HG02623 (cell line): ENCODE data around the gene TNIK.
"Not testable (repeated sequence)": the region's sequence is repeated elsewhere in the genome, so short reads cannot be mapped to it uniquely, and the experiment has no call there.

Experiments
- ATAC-seq: cut with Tn5 transposase; IDR thresholded peaks from one replicate; pipeline ENCODE4 v1.9.1; 2021; ENCODE audit warnings: moderate library complexity; ENCODE audit not compliant: unreplicated experiment

TNIK gene

DNA sequence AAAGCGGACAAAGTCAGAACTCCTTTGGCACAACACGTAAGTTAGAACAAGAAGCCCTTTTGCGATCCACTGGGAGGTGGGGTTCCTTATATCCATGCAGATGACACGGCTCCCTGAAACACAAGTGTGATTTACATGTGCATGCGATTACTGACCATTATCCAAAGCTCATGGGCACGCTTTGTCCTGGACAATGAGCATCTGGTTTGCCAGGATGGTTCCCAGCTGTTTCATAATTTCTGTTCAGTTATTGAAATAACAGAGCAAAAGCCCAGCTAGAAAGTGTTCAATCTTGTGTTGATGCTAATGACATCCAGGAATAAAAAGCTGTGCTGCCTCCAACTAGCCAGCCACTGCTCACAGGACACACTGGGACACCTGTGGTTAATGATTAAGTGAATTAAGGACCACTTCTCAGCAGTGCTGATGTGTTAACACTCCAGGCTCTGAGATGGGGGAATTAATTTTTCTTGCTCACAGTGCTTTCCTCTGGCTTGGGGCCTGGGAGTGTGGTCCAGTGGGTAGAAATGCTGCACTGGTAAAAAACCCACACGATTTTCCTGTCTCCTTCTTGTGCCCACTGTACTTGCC is 310.6 kb downstream of the TNIK start:
- ATAC-seq: no peak

DNA sequence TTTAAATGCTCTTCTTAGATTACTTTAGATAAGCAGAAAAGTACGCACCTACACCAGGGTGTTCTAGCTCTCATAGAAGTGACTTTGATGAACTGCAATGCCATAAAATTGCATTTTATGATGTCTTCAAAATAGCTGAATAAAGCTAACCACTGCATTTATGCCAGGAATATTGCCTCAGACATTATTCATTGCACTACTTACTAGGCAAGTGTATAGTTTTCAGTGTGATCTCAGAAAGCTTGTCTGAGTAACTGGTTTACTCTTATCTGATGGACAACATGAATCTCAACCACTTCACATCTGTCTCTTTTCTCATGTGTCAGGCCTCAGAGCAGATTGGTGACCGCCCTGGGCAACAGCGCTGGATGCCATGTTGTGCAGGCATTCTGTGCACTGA is 314.4 kb downstream of the TNIK start:
- ATAC-seq: no peak

DNA sequence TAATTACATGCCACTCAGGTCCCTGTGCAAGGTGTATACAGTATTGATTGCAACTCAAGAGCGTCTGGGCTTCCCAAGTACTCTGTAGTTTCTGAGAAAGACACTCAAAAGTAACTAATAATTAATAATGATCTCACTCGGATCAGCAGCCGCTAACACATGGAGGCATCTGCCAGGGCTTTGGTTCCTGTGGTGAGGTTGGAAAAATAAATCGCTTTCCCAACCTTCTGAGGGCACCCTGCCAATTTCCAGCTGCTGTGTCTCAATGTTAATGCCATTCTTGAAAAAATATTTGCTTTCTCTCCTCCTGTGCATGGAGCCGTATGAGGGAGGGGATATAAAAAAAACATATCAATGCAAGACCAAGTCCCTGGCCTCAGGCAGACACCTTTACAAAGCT is 317.2 kb downstream of the TNIK start:
- ATAC-seq: no peak

DNA sequence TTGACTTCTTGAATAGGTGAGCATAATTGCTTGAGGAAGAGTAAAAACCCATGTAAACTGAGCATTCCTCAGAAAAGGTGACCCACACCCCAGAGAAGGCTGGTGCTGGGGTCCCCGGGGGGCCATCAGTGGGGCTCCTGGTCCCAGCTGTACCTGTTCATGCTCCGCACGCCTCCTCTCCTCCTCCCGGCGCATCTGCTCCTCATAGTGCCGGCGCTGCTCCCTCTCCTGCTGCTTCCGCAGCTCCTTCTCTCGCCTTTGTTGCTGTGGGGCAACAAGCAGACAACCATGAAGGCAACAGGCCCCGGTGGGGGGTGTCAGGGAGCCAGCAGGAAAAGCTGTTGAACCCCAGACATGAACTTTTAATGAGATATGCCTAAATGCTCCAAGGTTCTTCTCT is 320.0 kb downstream of the TNIK start:
- no peak for ATAC-seq

DNA sequence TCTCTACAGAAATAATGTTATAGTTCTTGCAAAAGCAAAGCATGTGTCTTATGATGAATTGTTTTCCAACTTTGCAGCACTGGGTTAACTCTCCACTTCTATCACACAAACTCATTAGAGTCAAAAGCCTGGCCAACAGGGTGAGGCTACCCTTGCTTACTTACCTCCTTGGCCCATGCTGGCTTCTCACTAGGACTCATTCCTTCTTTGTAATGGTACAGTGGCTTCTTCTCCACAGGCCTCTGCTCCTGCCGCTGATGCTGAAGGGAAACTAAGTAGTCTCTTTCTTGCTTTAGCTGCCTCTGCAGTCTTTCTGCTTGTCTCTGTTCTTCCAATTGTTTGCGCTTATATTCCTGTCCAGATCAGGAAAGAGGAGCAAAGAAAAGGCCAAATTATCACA is 322.2 kb downstream of the TNIK start:
- ATAC-seq: no peak

DNA sequence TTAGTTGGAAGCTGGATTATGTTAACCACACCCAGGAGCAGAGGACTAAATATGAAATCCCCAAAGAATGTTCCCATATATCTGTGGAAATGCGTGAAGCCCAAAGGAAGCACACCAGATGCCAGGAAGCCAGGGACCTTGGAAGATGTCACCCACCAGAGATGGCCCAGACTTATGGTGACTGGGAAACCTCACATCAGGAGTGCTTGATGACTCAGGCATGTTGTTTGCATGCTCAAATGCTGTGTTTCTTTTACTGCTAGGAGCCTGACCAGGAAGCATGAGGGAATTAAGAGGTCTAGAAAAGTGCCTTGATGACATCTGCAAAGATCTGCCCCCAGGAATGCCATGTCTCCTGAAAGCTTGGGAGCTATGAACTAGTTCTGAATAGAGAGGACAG is 324.7 kb downstream of the TNIK start:
- ATAC-seq: no peak

DNA sequence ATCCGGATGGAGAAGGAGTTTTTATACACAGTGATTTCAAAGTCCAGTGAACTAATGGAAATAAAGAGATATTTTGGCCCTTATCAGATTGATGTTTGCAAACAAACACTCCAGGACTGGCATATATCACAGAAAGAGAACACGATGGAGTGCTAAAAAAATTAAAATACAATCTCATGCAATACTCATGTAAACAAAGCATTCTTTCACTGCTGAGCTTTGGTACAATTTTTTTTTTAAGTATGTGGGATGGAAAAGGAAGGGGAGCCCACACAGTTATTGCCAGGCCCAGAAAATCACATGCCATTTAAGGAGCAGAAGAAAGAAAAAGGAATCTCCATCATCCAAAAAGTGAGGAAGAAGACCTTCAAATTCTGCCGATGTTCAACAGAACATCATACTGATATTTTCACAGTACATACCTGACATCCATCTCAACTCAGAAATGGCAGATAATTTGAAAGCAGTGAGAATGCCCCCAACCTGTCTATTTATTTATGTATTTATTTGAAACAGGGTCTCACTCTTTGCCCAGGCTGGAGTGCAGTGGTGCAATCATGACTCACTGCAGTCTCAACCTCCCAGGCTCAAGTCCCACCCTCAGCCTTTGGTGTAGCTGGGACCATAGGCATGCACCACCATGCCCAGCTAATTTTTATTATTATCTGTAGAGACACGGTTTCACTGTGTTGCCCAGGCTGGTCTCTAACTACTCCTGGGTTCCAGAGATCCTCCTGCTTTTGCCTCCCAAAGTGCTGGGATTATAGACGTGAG is 326.2 kb downstream of the TNIK start:
- no peak for ATAC-seq

DNA sequence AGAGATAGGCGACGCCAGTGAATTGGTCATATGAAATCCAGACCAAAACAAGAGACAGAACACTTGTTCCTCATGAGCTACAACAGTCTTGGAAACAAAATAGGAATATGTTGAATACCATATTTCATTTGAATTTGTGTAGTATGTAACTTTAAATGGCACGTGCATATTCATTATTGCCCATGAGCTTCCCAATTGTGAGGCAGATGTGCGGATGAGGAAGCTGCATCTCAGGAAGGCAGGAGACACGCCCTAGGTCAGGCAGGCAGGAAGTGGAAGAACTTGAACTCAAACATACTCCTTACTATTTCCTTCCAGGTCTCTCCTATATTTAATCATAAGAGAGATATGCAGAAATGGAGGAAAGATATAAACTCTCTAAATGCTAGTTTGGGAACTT is 326.9 kb downstream of the TNIK start:
- ATAC-seq: no peak

DNA sequence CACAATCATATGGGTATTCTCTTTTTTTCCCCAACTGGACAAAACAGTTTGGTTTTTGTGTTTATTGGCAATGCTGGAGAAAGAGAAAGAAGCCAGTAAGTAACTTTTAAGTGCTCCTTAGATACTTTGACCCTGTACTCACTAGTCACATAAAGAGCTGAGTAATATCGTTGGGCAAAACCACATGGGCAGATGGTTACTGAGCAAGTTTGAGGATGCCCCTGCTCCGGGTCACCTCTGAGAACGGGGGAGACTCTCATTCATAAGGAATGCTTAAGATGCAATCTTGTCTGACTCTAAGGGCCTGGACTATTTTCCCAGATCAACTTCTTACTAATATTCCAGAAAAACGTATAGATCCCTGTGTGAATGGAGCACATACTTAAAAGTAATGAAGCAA is 327.3 kb downstream of the TNIK start:
- ATAC-seq: no peak

DNA sequence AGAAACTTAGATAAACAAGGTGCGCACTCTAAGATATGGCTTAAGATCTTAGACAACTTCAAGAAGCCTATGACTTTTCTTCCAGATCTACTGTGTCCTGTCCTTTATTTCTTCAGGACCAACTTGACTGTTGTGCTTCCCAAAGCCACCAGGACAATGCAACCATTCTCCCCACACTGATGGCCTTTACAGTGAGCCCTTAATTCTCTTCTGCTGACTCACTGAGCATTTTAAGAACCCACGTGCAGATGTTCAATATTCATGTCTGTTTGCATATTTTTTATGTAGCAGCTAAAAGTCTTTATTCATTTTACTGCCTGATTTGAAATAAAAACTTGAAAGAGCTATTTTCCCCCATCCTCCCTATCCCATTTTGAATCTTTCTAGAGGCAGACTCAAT is 330.4 kb downstream of the TNIK start:
- no peak for ATAC-seq

DNA sequence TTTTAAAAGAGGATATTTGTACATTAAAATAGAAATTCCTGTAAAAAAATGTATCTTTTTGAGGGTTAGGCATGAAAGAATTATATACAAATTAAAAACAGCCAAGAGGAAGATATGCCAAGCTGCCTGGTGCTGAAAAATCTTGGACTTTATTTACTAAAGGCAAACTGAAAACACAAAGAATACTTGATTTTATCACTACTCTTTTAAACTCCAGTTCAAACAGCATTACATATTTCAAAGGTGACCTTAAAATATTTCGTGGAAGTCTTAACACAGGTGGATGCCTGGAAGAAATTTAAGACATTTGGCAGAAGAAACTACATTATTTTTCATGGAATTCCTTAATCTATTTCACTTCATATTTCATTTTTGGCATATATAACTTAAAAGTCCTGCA is 332.6 kb downstream of the TNIK start:
- ATAC-seq: no peak

DNA sequence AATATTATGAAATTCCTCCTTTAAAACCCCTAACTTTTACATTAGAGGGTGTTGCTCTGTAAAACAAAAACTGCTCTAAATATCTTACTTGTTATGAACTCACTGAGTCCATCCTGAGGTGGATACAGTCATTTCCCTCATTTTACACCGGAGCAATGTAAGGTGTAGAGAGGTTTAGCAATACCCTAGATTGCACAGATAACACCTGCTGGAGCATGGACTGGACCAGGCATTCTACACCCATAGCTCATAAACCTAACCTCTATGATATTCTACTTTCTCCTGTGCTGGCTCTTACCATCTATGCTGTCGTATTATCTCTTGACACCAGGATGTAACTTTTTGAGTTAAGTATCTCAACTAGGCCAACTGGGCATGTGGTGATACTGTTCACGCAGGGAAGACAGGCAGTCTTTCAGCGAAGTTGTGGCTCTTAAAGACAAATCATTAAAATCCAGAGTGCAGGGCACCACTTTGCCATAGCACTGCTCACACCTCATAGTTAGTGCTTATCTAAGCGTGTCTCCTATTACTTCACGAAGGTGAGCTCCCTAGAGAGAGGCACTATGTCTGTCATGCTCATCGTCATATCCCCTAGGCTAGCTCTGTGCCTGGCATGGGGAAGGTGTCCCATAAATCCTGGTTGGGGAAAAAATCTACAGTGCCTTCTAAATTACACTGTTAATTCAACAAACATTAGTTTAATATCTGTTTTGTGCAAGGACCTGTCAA is 333.6 kb downstream of the TNIK start:
- no peak for ATAC-seq

DNA sequence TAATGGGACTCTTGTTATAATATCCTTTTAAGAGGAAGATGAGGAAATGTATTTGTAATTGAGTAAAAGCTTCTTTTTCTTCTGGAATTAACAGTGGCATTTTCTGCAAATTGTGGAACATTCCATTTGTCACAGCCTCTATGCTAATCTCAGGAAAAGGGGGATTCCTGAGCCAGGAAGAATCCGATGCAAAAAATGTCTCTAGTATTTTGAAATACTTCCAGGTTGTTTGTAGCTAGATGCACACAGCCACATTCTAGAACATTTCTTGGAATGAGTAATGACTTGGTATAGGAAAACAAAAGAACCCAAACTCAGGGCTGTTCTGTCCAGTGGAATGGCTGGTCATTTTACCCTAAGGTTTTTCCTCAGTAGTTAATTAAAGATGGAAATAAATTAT is 335.2 kb downstream of the TNIK start:
- ATAC-seq: no peak

DNA sequence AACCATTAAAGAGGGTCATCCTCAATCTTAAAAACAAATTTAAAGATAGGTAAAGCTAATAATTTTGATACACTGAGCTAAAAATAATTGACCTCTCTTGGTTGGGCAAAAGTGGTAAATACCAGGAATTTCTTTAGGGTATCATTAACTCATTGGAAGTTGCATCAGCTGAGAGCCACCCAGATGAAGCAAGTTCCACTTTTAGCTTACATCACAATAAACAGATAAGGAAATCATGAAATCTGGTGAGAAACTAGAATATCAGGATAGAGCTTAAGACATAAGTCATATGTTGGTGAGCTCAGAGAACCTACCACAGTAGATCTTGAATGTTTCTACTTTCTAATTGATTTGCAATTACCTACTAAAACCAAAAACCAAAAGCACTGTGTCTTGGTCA is 336.3 kb downstream of the TNIK start:
- ATAC-seq: no peak

DNA sequence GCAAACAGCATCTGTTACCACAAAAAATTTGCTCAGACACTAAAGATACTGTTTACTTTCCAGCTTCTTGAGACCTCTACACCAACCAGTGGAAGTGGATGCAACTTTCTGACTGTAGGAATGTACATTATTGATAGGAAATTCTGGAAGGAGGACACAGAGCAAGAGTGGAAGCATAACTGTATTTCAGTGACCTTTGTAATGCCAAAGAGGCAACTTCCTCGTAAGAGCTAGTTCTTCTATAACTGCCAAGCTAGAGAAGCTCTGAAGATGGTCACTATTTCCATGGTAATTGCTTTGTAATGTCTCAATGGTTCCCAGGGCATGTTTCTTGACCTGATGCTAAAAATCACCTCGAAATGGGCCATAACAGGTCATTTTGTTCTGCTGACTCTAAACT is 337.3 kb downstream of the TNIK start:
- ATAC-seq: no peak

DNA sequence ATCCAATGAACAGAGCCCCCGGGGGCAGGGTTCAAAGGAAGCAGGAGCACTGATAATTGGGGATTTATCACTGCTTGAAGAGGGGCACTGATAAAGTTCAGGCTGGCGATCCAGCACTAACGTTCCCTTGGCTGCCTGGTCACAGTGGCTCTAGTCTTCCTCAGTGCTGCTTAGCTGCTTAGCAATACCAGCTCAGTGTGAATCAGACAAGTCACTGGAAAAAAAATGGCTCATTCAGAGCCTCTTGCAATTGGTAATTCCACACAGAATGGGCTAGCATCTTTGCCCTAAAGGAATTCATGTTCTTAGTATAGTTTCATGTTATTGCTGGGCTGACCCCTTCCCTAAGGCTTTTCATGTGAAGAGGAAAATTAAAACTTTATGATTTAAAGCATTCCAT is 338.0 kb downstream of the TNIK start:
- ATAC-seq: no peak

DNA sequence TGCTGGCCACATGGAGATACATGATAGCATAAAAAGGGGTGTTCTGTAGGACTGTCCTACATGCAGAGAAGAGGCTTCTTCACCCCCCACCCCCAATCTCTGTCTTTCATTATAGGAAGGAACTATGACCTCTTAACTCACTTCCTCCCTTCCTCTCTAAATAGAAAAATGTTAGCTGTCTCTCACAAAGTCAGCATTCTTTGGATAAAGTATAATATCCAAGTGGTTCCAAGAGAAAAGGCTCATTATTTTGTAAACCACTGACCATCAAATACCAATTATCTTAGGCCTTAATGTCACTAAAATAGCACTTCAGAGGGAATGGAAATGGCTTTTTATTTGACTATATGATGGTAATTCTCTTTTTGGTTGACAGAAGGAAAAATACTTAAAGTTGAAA is 338.4 kb downstream of the TNIK start:
- ATAC-seq: no peak

DNA sequence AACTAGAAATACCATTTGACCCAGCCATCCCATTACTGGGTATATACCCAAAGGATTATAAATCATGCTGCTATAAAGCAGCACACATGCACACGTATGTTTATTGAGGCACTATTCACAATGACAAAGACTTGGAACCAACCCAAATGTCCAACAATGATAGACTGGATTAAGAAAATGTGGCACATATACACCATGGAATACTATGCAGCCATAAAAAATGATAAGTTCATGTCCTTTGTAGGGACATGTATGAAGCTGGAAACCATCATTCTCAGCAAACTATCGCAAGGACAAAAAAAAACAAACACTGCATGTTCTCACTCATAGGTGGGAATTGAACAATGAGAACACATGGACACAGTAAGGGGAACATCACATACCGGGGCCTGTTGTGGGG is 340.8 kb downstream of the TNIK start:
- not testable (repeated sequence) for ATAC-seq

DNA sequence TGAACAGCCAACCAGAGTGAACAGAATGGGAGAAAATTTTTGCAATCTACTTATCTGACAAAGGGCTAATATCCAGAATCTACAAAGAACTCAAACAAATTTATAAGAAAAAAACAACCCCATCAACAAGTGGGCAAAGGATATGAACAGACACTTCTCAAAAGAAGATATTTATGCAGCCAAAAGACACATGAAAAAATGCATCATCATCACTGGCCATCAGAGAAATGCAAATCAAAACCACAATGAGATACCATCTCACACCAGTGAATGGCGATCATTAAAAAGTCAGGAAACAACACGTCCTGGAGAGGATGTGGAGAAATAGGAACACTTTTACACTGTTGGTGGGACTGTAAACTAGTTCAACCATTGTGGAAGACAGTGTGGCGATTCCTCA is 341.2 kb downstream of the TNIK start:
- not testable (repeated sequence) for ATAC-seq

DNA sequence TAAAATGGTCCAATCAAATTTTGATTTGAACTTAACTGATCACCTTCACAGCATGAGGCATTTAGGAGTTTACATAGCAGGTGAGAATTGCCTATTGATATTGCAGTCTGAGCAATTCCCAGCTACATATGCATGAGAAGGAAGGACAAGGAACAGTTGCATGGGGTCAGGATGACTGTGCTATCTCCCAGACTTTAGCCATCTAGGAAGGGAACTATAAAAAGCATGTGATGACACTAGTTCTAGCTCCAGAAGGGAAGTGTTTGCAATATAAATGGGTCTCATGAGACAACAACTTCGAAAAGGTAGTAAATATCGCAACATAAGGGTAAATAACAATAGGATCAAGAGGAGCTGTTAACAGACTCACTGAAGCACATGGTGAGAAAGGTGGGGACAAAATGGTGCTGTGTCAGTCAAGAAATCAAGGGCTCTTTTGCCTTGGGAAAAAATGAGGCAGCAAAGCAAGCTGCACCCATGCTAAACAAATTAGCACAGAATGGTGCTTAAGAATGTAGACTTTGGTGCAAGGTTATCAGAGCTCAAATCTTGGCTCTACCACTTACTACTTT is 343.3 kb downstream of the TNIK start:
- no peak for ATAC-seq

DNA sequence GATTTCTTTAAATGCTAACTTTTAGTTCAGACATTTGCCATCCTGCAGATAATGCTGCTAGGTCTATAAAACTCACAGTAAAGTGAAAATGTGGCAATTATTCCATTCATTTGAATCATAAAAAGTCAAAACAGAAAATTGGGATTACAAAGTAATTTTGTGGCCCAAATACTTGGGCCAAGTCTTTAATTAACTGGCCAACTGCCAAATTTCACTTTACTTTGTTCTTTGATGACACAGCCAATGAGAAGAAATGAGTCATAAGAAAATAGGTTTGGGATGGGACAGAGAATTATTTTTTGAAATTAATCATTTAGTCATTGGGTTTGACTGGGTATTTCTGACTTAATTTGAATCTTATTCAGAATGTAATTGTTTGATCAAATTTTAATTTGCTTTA is 343.8 kb downstream of the TNIK start:
- no peak for ATAC-seq

DNA sequence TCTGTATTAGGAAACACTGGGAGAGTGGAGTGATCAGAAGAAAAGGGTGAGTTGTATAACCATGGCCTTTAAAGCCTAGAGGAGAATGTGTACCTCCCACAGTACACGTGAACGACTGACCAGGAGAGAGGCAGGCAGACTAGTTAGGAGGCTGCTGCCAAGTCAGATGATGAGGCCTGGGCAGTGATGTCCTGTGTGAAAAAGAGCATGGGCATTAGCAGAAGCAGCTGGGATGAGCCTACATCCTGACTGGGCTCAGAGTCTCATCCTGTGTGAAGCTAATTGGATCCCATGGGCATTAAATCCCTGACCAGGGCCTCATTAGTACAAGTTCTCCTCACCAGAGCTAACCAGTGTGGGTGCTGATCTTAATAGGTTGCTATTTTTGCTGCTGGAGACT is 344.5 kb downstream of the TNIK start:
- ATAC-seq: no peak
